ENCODE results near the gene IFNA2. TPM values are rescaled to one million over a fixed set of nuclear protein-coding genes. Genes with fewer than 3 reads are reported as not detected.
A peak's percentile ranks its signal among the peaks of the same experiment; 100 is the strongest.

IFNA2 gene
- total and polyA plus RNA-seq, 8 donors: not detected

- FAIRE-seq (no peak), ATAC-seq (no peak), DNase-seq (no peak)
- TF ChIP-seq, protein P1, sequence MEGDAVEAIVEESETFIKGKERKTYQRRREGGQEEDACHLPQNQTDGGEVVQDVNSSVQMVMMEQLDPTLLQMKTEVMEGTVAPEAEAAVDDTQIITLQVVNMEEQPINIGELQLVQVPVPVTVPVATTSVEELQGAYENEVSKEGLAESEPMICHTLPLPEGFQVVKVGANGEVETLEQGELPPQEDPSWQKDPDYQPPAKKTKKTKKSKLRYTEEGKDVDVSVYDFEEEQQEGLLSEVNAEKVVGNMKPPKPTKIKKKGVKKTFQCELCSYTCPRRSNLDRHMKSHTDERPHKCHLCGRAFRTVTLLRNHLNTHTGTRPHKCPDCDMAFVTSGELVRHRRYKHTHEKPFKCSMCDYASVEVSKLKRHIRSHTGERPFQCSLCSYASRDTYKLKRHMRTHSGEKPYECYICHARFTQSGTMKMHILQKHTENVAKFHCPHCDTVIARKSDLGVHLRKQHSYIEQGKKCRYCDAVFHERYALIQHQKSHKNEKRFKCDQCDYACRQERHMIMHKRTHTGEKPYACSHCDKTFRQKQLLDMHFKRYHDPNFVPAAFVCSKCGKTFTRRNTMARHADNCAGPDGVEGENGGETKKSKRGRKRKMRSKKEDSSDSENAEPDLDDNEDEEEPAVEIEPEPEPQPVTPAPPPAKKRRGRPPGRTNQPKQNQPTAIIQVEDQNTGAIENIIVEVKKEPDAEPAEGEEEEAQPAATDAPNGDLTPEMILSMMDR (IDR thresholded peaks at IDR 0.05): no peak
- H3K9me3 ChIP-seq: no peaks in the 10 kb centered on the region
- no peaks in the 10 kb centered on the region for H3K36me3 ChIP-seq
- no peaks in the 10 kb centered on the region for H3K4me1 ChIP-seq
- intact Hi-C loops (cut with DNase I): no loop called here
- no peak overlapping the region for H3K27ac ChIP-seq
- H3K27me3 ChIP-seq: no peaks in the 10 kb centered on the region
- H3K4me3 ChIP-seq: no peak overlapping the region
Observed at GRCh38 chr9:21412107-21412506, 26.9 kb upstream of the IFNA2 start.

- Histone ChIP-seq H3K4me3 (no peak within 1 kb of the TSS), H3K4me1 (no peaks in the 10 kb centered on the region), H3K27ac (no peak within 1 kb of the TSS), H3K27me3 (peaks cover 0 to 6% (median 0%) of the 10 kb centered on the region in 4 donors), H3K36me3 (no peaks in the 10 kb centered on the region), H3K9me3 (no peaks in the 10 kb centered on the region)
- FAIRE-seq (no peak), DNase-seq (no peak), ATAC-seq (no peak)
- TF ChIP-seq, protein P1 (IDR thresholded peaks at IDR 0.05): no peak
- intact Hi-C loops (cut with DNase I): no loop called here
- 81 to 86% methylated on average over 1 of the region's 1 CpG for WGBS, 2 donors
Observed at GRCh38 chr9:21408817-21409216, 23.6 kb upstream of the IFNA2 start, which contains the start of gene IFNA8. IFNA8 (plus strand) TSS chr9:21409117; CDS start chr9:21409177, 60 bp downstream.

DNA sequence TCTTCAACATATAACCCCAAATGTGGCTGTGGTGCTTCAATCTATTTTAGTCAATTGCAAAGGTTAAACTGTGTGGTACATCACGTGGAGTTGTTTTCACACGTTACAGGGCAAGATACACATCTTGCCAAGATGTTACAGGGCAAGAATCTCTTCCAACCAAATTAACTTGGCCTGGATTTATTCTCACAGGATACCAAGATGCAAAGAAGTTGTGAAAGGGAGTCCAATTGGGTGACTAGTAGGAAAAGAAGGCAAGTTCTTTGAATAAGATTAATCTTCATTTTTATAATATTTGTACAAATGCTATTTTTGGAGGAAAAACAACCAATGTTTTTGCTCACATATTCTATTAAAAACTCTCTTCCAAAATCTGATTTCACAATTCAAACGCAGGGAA is 18.9 kb upstream of the IFNA2 start:
- FAIRE-seq: no peak
- 55 to 61% methylated on average over 3 of the region's 3 CpGs for WGBS, 2 donors
- intact Hi-C loops (cut with DNase I): no loop called here
- no peak for DNase-seq
- H3K27ac ChIP-seq: no peak overlapping the region
- TF ChIP-seq, protein P1 (IDR thresholded peaks at IDR 0.05): no peak
- H3K4me3 ChIP-seq: no peak overlapping the region
- no peaks in the 10 kb centered on the region for H3K4me1 ChIP-seq
- no peak for ATAC-seq
- H3K36me3 ChIP-seq: no peaks in the 10 kb centered on the region
- no peaks in the 10 kb centered on the region for H3K9me3 ChIP-seq
- peaks cover 0 to 35% (median 3%) of the 10 kb centered on the region in 4 donors for H3K27me3 ChIP-seq

GRCh38 chr9:21402386-21403251 is 17.4 kb upstream of the IFNA2 start:
- H3K36me3 ChIP-seq: no peaks in the 10 kb centered on the region
- TF ChIP-seq, protein P1 (IDR thresholded peaks at IDR 0.05): no peak
- no peaks in the 10 kb centered on the region for H3K9me3 ChIP-seq
- peak in 2 of 6 donors; percentile 27 to 58 for DNase-seq
- FAIRE-seq: no peak
- 4% methylated on average over 53 of the region's 53 CpGs for WGBS, 2 donors
- H3K27me3 ChIP-seq: peaks cover 0 to 43% (median 3%) of the 10 kb centered on the region in 4 donors
- H3K27ac ChIP-seq: no peak overlapping the region
- peak overlapping the region in 1 of 4 donors; percentile 21 for H3K4me3 ChIP-seq
- intact Hi-C loops (cut with DNase I): no loop called here
- peak in 3 of 4 donors; percentile 32 to 43 (median 32) for ATAC-seq
- H3K4me1 ChIP-seq: no peaks in the 10 kb centered on the region

- TF ChIP-seq, protein P1 (IDR thresholded peaks at IDR 0.05): no peak
- intact Hi-C loops (cut with DNase I): loop anchor here in 2 of 3 donors (10.0 kb wide), 2 partner anchors 75 to 175 kb away; no protein-coding TSS in a partner anchor
- Histone ChIP-seq H3K9me3 (no peaks in the 10 kb centered on the region), H3K27me3 (peaks cover 0 to 58% (median 3%) of the 10 kb centered on the region in 4 donors), H3K36me3 (no peaks in the 10 kb centered on the region), H3K4me1 (no peaks in the 10 kb centered on the region), H3K27ac (no peak overlapping the region), H3K4me3 (no peak overlapping the region)
- FAIRE-seq: no peak
- no peak for DNase-seq
- 14 to 19% methylated on average over 3 of the region's 3 CpGs for WGBS, 2 donors
- ATAC-seq: no peak
Observed at GRCh38 chr9:21399956-21400355, 14.8 kb upstream of the IFNA2 start.

Measured in pancreas (tissue), 10 donors.